ENCODE measurements around the gene NANS. TPM values are rescaled to one million over a fixed set of nuclear protein-coding genes. Genes with fewer than 3 reads are reported as not detected.

Gene NANS
- polyA plus RNA-seq, 3 donors, result 41.3 to 109 (median 95.9) TPM

- H2AFZ ChIP-seq (ENCODE audit: insufficient read depth, low read depth, low read length, poor library complexity, severe bottlenecking), result no peak overlapping the region
- H3K36me3 Mint-ChIP-seq, result peaks cover 24 to 43% of the 10 kb centered on the region in 2 donors
- peak overlapping the region in 1 of 7 donors; percentile 23 for H3K27ac Mint-ChIP-seq
- no peak overlapping the region for H3K4me3 ChIP-seq (replicated peaks in 1 of 3; ENCODE audit: low read depth in 2 of 3, low read length in 3 of 3)
- H3K4me2 ChIP-seq (replicated peaks; ENCODE audit: extremely low read depth, low read length, poor library complexity, severe bottlenecking), result no peak overlapping the region
- no peak overlapping the region for H3K4me3 Mint-ChIP-seq
- H3K79me2 ChIP-seq (ENCODE audit: insufficient read depth, low read length), result no peaks in the 10 kb centered on the region
- H3K27ac ChIP-seq (ENCODE audit: low read depth in 1 of 2, low read length in 2 of 2), result no peak overlapping the region
- H3K4me1 ChIP-seq (ENCODE audit: control insufficient read depth in 1 of 2, insufficient read depth in 2 of 2, low read length in 2 of 2), result peaks cover 40 to 42% of the 10 kb centered on the region in 2 donors
- H3K9ac ChIP-seq (ENCODE audit: insufficient read depth, low read length, poor library complexity, severe bottlenecking), result no peak overlapping the region
- 95% methylated on average over 13 of the region's 15 CpGs for WGBS (ENCODE audit: insufficient coverage)
- peaks cover 0 to 4% (median 0%) of the 10 kb centered on the region in 3 donors for H3K27me3 Mint-ChIP-seq (ENCODE audit: low read depth in 3 of 3)
- intact Hi-C loops (cut with micrococcal nuclease), result loop anchor here in 1 of 2 donors (10.0 kb wide), 2 partner anchors 130 to 220 kb away; partner anchors contain the start of gene TBC1D2
- no peaks in the 10 kb centered on the region for H4K20me1 ChIP-seq (ENCODE audit: insufficient read depth, low read length)
- H3K4me1 Mint-ChIP-seq, result peaks cover 51% of the 10 kb centered on the region
- H3K27me3 ChIP-seq (ENCODE audit: control insufficient read depth in 2 of 2, insufficient read depth in 2 of 2, low read length in 2 of 2), result no peaks in the 10 kb centered on the region
- TF ChIP-seq, protein P1, sequence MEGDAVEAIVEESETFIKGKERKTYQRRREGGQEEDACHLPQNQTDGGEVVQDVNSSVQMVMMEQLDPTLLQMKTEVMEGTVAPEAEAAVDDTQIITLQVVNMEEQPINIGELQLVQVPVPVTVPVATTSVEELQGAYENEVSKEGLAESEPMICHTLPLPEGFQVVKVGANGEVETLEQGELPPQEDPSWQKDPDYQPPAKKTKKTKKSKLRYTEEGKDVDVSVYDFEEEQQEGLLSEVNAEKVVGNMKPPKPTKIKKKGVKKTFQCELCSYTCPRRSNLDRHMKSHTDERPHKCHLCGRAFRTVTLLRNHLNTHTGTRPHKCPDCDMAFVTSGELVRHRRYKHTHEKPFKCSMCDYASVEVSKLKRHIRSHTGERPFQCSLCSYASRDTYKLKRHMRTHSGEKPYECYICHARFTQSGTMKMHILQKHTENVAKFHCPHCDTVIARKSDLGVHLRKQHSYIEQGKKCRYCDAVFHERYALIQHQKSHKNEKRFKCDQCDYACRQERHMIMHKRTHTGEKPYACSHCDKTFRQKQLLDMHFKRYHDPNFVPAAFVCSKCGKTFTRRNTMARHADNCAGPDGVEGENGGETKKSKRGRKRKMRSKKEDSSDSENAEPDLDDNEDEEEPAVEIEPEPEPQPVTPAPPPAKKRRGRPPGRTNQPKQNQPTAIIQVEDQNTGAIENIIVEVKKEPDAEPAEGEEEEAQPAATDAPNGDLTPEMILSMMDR (IDR thresholded peaks at IDR 0.05), result no peak
- peaks cover 10 to 14% of the 10 kb centered on the region in 2 donors for H3K36me3 ChIP-seq (replicated peaks in 1 of 2; ENCODE audit: control insufficient read depth in 1 of 2, insufficient read depth in 2 of 2, low read length in 2 of 2)
- no peaks in the 10 kb centered on the region for H3K9me3 ChIP-seq (replicated peaks in 1 of 2; ENCODE audit: control insufficient read depth in 1 of 2, insufficient read depth in 1 of 2, low read length in 2 of 2)
- DNase-seq, result no peak
- no peaks in the 10 kb centered on the region for H3K9me3 Mint-ChIP-seq
Measured at GRCh38 chr9:98124637-98125426, 68.3 kb downstream of the NANS start.

GRCh38 chr9:98127226-98127625 lies 70.7 kb downstream of the NANS start:
- Histone ChIP-seq H3K4me3 (replicated peaks in 1 of 3; ENCODE audit: low read depth in 2 of 3, low read length in 3 of 3) (no peak overlapping the region), H3K27ac (ENCODE audit: low read depth in 1 of 2, low read length in 2 of 2) (peak overlapping the region in 1 of 2 donors; percentile 5), H3K36me3 (replicated peaks in 1 of 2; ENCODE audit: control insufficient read depth in 1 of 2, insufficient read depth in 2 of 2, low read length in 2 of 2) (peaks cover 10 to 20% of the 10 kb centered on the region in 2 donors), H2AFZ (ENCODE audit: insufficient read depth, low read depth, low read length, poor library complexity, severe bottlenecking) (no peak overlapping the region), H3K79me2 (ENCODE audit: insufficient read depth, low read length) (no peaks in the 10 kb centered on the region), H4K20me1 (ENCODE audit: insufficient read depth, low read length) (no peaks in the 10 kb centered on the region), H3K27me3 (ENCODE audit: control insufficient read depth in 2 of 2, insufficient read depth in 2 of 2, low read length in 2 of 2) (no peaks in the 10 kb centered on the region), H3K4me1 (ENCODE audit: control insufficient read depth in 1 of 2, insufficient read depth in 2 of 2, low read length in 2 of 2) (peaks cover 23% of the 10 kb centered on the region in 2 donors), H3K9me3 (replicated peaks in 1 of 2; ENCODE audit: control insufficient read depth in 1 of 2, insufficient read depth in 1 of 2, low read length in 2 of 2) (no peaks in the 10 kb centered on the region), H3K9ac (ENCODE audit: insufficient read depth, low read length, poor library complexity, severe bottlenecking) (no peak overlapping the region), H3K4me2 (replicated peaks; ENCODE audit: extremely low read depth, low read length, poor library complexity, severe bottlenecking) (no peak overlapping the region)
- H3K27ac Mint-ChIP-seq, result peak overlapping the region in 2 of 7 donors; percentile 76 to 79
- no peak for DNase-seq
- intact Hi-C loops (cut with micrococcal nuclease), result loop anchor here in 1 of 2 donors (10.0 kb wide), 2 partner anchors 128 to 222 kb away; partner anchors contain the start of gene TBC1D2
- TF ChIP-seq, protein P1 (IDR thresholded peaks at IDR 0.05), result no peak
- peaks cover 30 to 59% of the 10 kb centered on the region in 2 donors for H3K36me3 Mint-ChIP-seq
- peaks cover 0 to 4% (median 0%) of the 10 kb centered on the region in 3 donors for H3K27me3 Mint-ChIP-seq (ENCODE audit: low read depth in 3 of 3)
- H3K4me1 Mint-ChIP-seq, result peaks cover 35% of the 10 kb centered on the region
- H3K4me3 Mint-ChIP-seq, result no peak overlapping the region
- 100% methylated on average over 6 of the region's 8 CpGs for WGBS (ENCODE audit: insufficient coverage)
- no peaks in the 10 kb centered on the region for H3K9me3 Mint-ChIP-seq

Data from CD14-positive monocyte (primary cell).